IMR-90 (cell line): ENCODE results near the gene ZNF365. TPM values are rescaled to one million over a fixed set of nuclear protein-coding genes. Genes with fewer than 3 reads are reported as not detected.

ENCODE experiments used
- ATAC-seq: fragments of 200-7000 bp; cut with Tn5 transposase; 2 replicates; pipeline ENCODE4 v1.9.1; 2020; ENCODE audit warnings: low read depth, mild to moderate bottlenecking, moderate library complexity
- BruUV-seq: library from RNA; stranded (reverse); fragments of 400-500 nt; replicated peaks from 2 replicates; lab custom pipeline; 2021; lab: Mats Ljungman, UMichigan
- CTCF ChIA-PET: fragments of 300-600 bp; formaldehyde crosslinking; extraction: SDS; loops from one replicate; lab custom pipeline; 2021; ENCODE audit warnings: antibody characterized with exemption; lab: Yijun Ruan, JAX
- POLR2A ChIA-PET: fragments of 300-600 bp; sonication (Branson Sonifier 250); formaldehyde crosslinking; loops from one replicate; lab custom pipeline; 2022; ENCODE audit warnings: antibody characterized with exemption; ENCODE audit not compliant: unreplicated experiment; lab: Charles Lee
- DNase-seq: peaks from one replicate; pipeline ENCODE4 v3.0.0; 2013
- H2AFZ ChIP-seq: replicated peaks from 2 replicates; pipeline ENCODE3; 2013; ENCODE audit warnings: low read length, mild to moderate bottlenecking; ENCODE audit not compliant: poor library complexity
- H2AK5ac ChIP-seq: 2 replicates; pipeline ENCODE4 v1.6.1; 2013; ENCODE audit warnings: low read depth, low read length, inconsistent platforms
- H2AK9ac ChIP-seq: replicated peaks from 2 replicates; pipeline ENCODE3; 2013; ENCODE audit warnings: mild to moderate bottlenecking, low read depth, low read length, moderate library complexity; ENCODE audit not compliant: poor library complexity
- H2BK120ac ChIP-seq: 2 replicates; pipeline ENCODE4 v1.6.1; 2013; ENCODE audit warnings: low read depth, low read length, inconsistent platforms
- H2BK15ac ChIP-seq: 3 replicates; pipeline ENCODE4 v1.6.1; 2013; ENCODE audit warnings: low read depth, low read length, inconsistent platforms
- H2BK20ac ChIP-seq: 2 replicates; pipeline ENCODE4 v1.6.1; 2013; ENCODE audit warnings: low read depth, mild to moderate bottlenecking, inconsistent platforms, low read length, moderate library complexity
- H2BK5ac ChIP-seq: 2 replicates; pipeline ENCODE4 v1.6.1; 2013; ENCODE audit warnings: mild to moderate bottlenecking, low read depth, low read length, inconsistent platforms; ENCODE audit not compliant: poor library complexity, severe bottlenecking
- H3K14ac ChIP-seq: replicated peaks from 2 replicates; pipeline ENCODE4 v1.6.1; 2013; ENCODE audit warnings: low read depth, low read length, inconsistent platforms
- H3K18ac ChIP-seq: 2 replicates; pipeline ENCODE4 v1.6.1; 2013; ENCODE audit warnings: low read depth, low read length, control low read depth
- H3K23ac ChIP-seq: 2 replicates; pipeline ENCODE4 v1.6.1; 2013; ENCODE audit warnings: low read depth, low read length, inconsistent platforms
- H3K27ac ChIP-seq: 2 replicates; pipeline ENCODE4 v1.5.1; 2013; ENCODE audit warnings: mild to moderate bottlenecking, control low read depth, low read length; ENCODE audit not compliant: insufficient read depth
- H3K27me3 ChIP-seq: 2 replicates; pipeline ENCODE4 v1.6.1; 2013; ENCODE audit warnings: low read length; ENCODE audit not compliant: control insufficient read depth, insufficient read depth
- H3K36me3 ChIP-seq: 2 replicates; pipeline ENCODE4 v1.6.1; 2013; ENCODE audit warnings: low read length, mixed read lengths; ENCODE audit not compliant: control insufficient read depth, insufficient read depth
- H3K4ac ChIP-seq: 2 replicates; pipeline ENCODE4 v1.6.1; 2013; ENCODE audit warnings: low read depth, low read length, inconsistent platforms
- H3K4me1 ChIP-seq: 2 replicates; pipeline ENCODE4 v1.6.1; 2013; ENCODE audit warnings: low read length, mixed read lengths; ENCODE audit not compliant: control insufficient read depth, insufficient read depth
- H3K4me2 ChIP-seq: 2 replicates; pipeline ENCODE4 v1.6.1; 2013; ENCODE audit warnings: low read depth, mild to moderate bottlenecking, control low read depth, low read length, moderate library complexity
- H3K4me3 ChIP-seq: 2 replicates; pipeline ENCODE4 v1.5.1; 2013; ENCODE audit warnings: low read depth, mild to moderate bottlenecking, control low read depth, low read length, moderate library complexity; ENCODE audit not compliant: insufficient read depth
- H3K56ac ChIP-seq: 2 replicates; pipeline ENCODE4 v1.6.1; 2013; ENCODE audit warnings: low read length, inconsistent platforms; ENCODE audit not compliant: insufficient read depth; ENCODE audit errors: extremely low read depth
- H3K79me1 ChIP-seq, 2 experiments: 2 replicates each; pipeline ENCODE4 v1.6.1; 2013; ENCODE audit warnings: low read length in 2 of 2, inconsistent platforms in 1 of 2, low read depth in 1 of 2
- H3K9ac ChIP-seq: 2 replicates; pipeline ENCODE4 v1.6.1; 2013; ENCODE audit warnings: low read depth, low read length, control low read depth
- H3K9me1 ChIP-seq: 2 replicates; pipeline ENCODE4 v1.6.1; 2013; ENCODE audit warnings: low read length, inconsistent platforms; ENCODE audit not compliant: insufficient read depth
- H3K9me3 ChIP-seq: 2 replicates; pipeline ENCODE4 v1.6.1; 2013; ENCODE audit warnings: low read length; ENCODE audit not compliant: control insufficient read depth, insufficient read depth
- H4K20me1 ChIP-seq: 2 replicates; pipeline ENCODE4 v1.6.1; 2013; ENCODE audit warnings: low read length, inconsistent platforms; ENCODE audit not compliant: insufficient read depth
- H4K5ac ChIP-seq: 2 replicates; pipeline ENCODE4 v1.6.1; 2013; ENCODE audit warnings: mild to moderate bottlenecking, low read depth, low read length, control low read depth
- H4K8ac ChIP-seq, 2 experiments: 2 replicates each; pipeline ENCODE4 v1.6.1; 2013; ENCODE audit warnings: low read depth in 2 of 2, low read length in 2 of 2, control low read depth in 1 of 2, inconsistent platforms in 1 of 2
- H4K91ac ChIP-seq: 2 replicates; pipeline ENCODE4 v1.6.1; 2013; ENCODE audit warnings: low read depth, low read length, inconsistent platforms; ENCODE audit not compliant: insufficient read depth
- POLR2A ChIP-seq: IDR thresholded peaks from 2 replicates; pipeline ENCODE4 v1.6.1; 2012; ENCODE audit warnings: mild to moderate bottlenecking, low read depth, low read length
- SMC3 ChIP-seq: fragments of 150-350 bp; IDR thresholded peaks from 2 replicates; pipeline ENCODE4 v1.6.1; 2016; ENCODE audit warnings: low read depth, mild to moderate bottlenecking, antibody characterized with exemption, low read length, moderate library complexity
- dilution Hi-C: fragments of 300-500 bp; cut with HindIII; formaldehyde crosslinking; loops from one replicate; pipeline ENCODE4 v1.14.3; 2018; ENCODE audit warnings: low sequenced_read_pairs; ENCODE audit not compliant: unreplicated experiment
- in situ Hi-C: fragments of 300-500 bp; cut with MboI; formaldehyde crosslinking; loops from 3 replicates; pipeline ENCODE4 v1.14.3; 2019; ENCODE audit warnings: low sequenced_read_pairs, inconsistent platforms, mixed read lengths
- intact Hi-C: fragments of 100-400 bp; cut with micrococcal nuclease; formaldehyde crosslinking; loops from 2 replicates; pipeline ENCODE4 v1.10.0; 2022
- polyA plus RNA-seq, 3 experiments: library from polyadenylated mRNA; depleted of rRNA; stranded (reverse); fragments of >200 nt; gene quantifications; 2 replicates each; pipeline ENCODE4 v1.2.3, GENCODE V29; 2012; ENCODE audit warnings: low replicate concordance in 1 of 3
- total RNA-seq: library from RNA; depleted of rRNA; stranded (reverse); fragments of >200 nt; gene quantifications from 2 replicates; pipeline ENCODE4 v1.2.3, GENCODE V29; 2012

Gene ZNF365
- total and polyA plus RNA-seq, 2 of the 4 experiments (the other 2 are of a cell fraction): 1.2 to 3.2 TPM

DNA sequence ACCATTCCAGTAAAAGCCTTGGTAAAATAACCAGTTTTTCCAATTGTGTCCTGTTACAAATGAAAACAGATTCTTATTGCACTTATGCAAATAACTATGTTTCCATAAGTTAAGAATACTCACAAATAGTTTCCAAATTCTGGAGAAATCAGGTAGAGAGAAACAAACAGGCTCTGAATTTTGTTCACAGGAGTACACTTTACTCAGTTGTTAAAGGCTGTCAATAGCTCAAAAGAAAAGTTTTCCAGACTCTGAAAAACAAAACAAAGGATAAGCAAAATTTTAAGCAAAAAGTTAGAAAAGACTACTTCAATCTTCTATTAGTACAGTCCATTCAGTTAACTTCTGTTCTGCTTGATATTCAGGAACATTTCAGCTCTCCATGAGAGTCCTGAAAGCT, 32.8 kb upstream of the ZNF365 start:
- Histone ChIP-seq H4K5ac (no peak overlapping the region), H3K9me1 (no peaks in the 10 kb centered on the region), H3K27me3 (no peaks in the 10 kb centered on the region), H3K18ac (no peak overlapping the region), H3K27ac (no peak overlapping the region), H2AK5ac (no peak overlapping the region), H4K8ac (no peak overlapping the region), H3K23ac (no peak overlapping the region), H2BK5ac (no peak overlapping the region), H3K56ac (no peak overlapping the region), H2AK9ac (no peak overlapping the region), H3K4ac (no peak overlapping the region), H3K4me1 (no peaks in the 10 kb centered on the region), H3K79me1 (no peaks in the 10 kb centered on the region), H4K91ac (no peak overlapping the region), H3K36me3 (no peaks in the 10 kb centered on the region), H4K20me1 (no peaks in the 10 kb centered on the region), H3K9me3 (peaks cover 5% of the 10 kb centered on the region; the same call in 1 of the 2 replicates), H3K4me3 (no peak overlapping the region), H2BK120ac (no peak overlapping the region), H2AFZ (no peak overlapping the region), H3K4me2 (no peak overlapping the region), H3K9ac (no peak overlapping the region), H3K14ac (no peak overlapping the region), H2BK20ac (no peak overlapping the region), H2BK15ac (no peak overlapping the region)
- TF ChIP-seq POLR2A: no peak
- TF ChIP-seq SMC3: no peak
- no TSS peak for BruUV-seq
- POLR2A ChIA-PET: no interaction called here
- CTCF ChIA-PET: no interaction called here
- dilution Hi-C loops: no loop called here
- DNase-seq (no peak), ATAC-seq (no peak)
- in situ Hi-C loops: no loop called here
- intact Hi-C loops: no loop called here
